Dedifferentiated amniotic fluid mesenchymal stem cell (primary cell): Measurements from ENCODE around the gene TARS3.
"Not testable (repeated sequence)": the region's sequence is repeated elsewhere in the genome, so short reads cannot be mapped to it uniquely, and the experiment has no call there.

Source experiments
- DNase-seq: peaks from one replicate; pipeline ENCODE4 v3.0.0-alpha.2; 2016; ENCODE audit errors: extremely low spot score

The TARS3 gene

GRCh38 chr15:101723874-101724674, at the start of gene TARS3:
Gene TARS3, minus strand, starts transcription at chr15:101724473. Its CDS starts 86 bp downstream, at chr15:101724387.
- peak; percentile 76 for DNase-seq

GRCh38 chr15:101773496-101774100, 49.3 kb upstream of the TARS3 start:
- DNase-seq, result no peak

DNA sequence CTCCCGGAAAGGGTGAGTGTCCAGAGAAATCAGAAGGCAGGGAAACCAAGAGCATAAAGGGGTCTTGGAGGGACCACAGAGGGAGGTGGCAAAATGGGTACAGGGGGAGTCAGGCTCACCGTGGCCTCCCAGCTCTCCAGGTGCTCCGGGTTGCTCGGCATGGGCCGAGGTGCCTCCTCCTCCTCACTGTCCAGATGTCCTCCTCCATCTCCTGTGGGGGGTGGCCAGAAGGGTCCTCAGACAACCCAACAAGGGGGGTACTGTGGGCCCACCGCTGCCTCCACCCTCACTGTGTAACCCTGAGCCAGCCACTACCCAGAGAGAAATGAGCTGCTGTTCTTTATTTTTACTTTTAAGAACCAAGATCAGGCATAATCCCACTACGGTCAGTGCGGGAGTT, 48.6 kb upstream of the TARS3 start:
- no peak for DNase-seq

GRCh38 chr15:101767083-101767640, 42.9 kb upstream of the TARS3 start:
- not testable (repeated sequence) for DNase-seq

DNA sequence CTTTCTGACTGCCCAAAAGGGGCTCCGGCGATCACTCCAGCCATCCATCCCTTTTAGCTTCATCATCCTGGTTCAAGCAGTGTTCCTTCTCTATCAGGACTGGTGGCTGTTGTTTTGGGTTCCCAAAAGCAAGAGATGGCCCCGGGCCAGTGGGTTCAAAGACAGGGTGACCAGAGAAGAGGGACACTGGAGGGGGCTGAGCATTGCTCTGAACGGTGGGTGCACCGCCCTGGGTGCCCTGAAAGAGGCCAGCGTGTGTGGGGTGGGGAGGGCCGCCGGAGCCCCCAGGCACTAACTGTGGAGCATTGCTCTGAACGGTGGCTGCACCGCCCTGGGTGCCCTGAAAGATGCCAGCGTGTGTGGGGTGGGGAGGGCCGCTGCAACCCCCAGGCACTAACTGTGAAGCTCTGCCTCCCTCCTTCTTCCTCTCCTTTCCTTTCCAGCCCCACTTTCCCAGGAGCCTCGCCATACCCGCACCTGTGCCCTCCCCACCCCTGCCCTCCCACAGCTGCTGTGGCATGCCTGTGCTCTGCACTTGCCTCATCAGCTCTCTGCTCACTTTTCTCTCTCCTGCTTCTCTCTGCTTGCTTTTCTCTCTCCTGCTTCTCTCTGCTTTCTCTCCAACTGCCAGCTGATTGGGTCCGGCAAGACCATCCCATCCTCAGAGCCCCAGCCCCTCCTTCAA, 41.6 kb upstream of the TARS3 start:
- no peak for DNase-seq

GRCh38 chr15:101765340-101765671, 41.0 kb upstream of the TARS3 start:
- not testable (repeated sequence) for DNase-seq

DNA sequence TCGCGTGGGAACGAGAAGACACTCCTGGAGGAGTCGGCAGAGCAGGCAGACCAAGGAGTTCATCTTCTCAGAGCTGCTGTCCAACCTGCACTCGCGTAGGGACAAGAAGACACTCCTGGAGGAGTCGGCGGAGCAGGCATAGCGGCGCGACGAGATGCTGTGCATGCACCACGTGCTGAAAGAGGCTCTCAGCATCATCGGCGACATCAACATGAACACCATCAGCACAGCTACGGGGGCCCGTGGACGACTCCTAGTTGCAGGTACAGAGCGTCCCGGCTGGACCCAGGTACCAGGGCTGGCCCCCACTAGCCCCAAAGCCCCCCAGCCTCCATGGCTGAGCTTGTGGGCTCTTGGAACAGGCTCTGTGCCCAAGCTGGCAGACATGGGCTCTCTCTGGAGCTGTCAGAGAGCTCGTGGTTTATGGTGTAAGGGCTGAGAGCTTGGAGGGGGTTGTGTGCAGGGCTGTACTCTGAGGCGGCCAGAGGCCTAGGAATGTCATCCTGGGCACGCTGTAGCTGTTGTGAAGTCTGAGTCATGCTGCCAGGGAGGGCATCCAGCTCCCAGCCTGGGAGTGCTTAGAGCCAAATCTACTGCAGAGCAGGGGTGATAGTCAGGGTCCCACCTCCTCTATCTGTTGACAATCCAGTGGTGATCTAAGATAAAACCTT, 40.5 kb upstream of the TARS3 start:
- DNase-seq, result not testable (repeated sequence)

GRCh38 chr15:101746716-101747082, 22.4 kb upstream of the TARS3 start:
- not testable (repeated sequence) for DNase-seq

GRCh38 chr15:101734837-101735236, 10.6 kb upstream of the TARS3 start:
- not testable (repeated sequence) for DNase-seq

- no peak for DNase-seq
Observed at GRCh38 chr15:101733545-101733944, 9.3 kb upstream of the TARS3 start.

DNA sequence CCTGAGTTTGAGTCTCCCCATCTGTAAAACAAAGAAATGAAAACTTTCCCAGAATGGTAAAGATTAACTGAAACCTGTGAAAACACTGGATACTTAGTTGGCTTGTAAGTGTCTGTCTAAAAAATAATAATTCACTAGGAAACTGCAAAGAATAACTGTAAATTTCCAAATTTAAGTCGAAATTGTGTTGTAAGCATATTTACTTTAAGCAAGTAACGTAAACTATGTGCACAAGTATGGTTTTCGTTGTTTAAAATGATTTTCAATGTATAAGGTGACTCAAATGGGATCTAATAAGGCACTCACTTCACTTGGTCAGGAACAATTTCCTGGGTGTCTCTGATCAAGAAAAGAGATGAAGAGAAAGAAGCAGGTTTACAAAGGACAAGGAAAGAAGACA, 8.5 kb upstream of the TARS3 start:
- no peak for DNase-seq

DNA sequence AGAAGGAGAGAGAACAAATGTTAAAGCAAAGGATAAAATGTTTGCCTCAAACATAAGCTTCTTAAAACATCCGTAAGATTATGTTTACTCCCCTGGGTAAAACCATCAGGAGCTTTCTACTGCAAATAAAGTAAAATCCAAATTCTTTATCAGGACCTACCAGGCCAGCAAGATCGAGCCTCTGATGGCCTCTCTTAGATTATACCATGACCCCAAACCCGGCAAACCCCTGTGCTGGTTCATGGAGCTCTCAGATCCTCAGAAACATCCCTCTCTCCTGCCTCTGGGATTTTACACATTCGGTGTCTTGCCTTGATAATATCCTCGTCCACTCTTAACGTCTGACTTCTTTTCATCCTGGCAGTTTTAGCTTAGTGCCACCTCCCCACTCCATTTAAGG, 7.5 kb upstream of the TARS3 start:
- no peak for DNase-seq

DNA sequence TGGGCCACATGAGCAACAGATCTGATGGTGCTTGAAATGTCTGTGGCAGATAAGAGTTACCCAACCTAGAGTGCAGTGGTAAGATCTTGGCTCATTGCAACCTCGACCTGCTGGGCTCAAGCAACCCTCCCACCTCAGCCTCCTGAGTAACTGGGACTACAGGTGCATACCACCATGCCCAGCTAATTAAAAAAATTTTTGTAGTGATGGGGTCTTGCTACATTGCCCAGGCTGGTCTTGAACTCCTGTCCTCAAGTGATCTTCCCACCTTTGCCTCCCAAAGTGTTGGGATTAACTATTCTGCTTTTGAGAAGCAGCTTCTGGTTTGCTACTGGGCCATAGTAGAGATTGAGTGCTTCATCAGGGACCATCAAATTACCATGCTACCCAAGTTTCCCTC, 2.9 kb upstream of the TARS3 start:
- DNase-seq, result no peak

DNA sequence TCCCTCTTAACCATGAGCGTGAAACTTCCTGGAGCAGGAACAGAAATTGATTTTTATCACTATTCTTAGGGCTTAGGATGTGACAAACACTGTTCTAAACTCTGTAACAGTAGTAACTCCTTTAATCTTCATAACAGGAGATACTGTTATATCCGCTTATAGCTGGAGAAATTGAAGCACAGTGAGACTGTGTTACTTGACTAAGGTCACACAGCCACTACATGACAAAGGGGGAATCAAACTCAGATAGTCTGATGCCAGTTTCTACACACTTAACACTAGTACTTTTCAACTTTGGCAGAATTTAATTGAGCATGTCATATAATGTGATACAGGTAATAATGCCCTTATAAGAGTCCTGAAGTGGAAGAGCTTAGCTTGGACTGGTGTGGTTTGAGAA, 800 bp upstream of the TARS3 start:
- DNase-seq, result no peak

GRCh38 chr15:101724675-101725005, 367 bp upstream of the TARS3 start:
- no peak for DNase-seq

- no peak for DNase-seq
Observed at GRCh38 chr15:101723171-101723873, 951 bp downstream of the TARS3 start.

DNA sequence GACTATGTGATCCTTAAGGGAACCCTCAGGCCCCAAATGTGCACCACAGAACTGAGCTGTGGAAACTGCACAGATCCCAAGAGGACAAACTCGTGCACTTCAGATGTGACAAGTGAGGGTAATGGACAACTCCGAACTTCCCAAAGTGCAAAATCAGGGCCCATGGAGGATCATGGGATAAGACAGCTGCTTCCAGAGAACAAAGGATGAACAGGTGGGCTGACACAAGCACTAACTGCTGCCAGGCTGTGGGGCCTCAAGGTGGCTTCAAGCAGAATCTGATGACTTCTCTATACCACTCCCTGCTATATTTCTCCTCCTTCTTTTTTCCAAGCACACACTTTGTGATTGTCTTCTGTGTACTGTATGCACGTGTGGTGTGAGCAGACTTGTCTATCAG, 5.4 kb downstream of the TARS3 start:
- DNase-seq, result no peak

DNA sequence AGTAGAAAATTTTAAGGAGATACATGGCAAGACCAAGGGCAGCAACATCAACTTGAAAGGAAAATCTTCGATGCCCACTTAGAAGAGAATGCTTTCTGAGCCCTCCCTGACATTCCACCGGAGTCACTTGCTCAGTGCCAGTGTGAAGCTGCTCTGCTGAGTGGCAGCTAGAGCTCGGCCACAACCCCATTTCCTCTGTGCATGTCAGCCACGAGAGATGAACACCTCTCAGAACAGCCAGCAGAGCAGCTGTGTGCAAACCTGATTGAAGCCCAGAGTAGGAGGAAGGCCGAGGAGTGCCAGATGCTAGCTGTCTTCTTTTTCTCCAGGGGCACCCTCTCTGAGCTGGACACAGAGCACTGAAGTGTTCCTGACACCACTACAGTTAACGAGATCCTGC, 12.2 kb downstream of the TARS3 start:
- no peak for DNase-seq

DNA sequence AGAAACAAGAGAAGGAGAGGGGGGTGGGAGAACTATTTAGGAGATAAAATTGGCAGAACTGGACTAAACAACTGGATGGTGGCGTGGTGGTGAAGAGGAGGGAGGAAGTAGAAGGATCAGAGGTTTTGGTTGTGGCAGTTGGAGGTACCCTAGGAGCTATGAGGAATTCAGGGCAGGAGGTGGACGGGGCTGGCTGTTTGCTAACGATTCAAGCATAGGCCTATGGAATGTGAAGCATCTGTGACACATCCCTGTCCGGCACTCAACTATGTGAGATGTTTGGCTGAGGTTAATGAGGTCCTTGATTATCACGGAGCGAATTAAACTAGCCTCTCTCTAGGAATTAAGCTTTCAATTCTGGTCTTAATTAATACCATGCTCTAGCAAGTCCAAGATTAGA, 13.5 kb downstream of the TARS3 start:
- DNase-seq, result peak; percentile 17

DNA sequence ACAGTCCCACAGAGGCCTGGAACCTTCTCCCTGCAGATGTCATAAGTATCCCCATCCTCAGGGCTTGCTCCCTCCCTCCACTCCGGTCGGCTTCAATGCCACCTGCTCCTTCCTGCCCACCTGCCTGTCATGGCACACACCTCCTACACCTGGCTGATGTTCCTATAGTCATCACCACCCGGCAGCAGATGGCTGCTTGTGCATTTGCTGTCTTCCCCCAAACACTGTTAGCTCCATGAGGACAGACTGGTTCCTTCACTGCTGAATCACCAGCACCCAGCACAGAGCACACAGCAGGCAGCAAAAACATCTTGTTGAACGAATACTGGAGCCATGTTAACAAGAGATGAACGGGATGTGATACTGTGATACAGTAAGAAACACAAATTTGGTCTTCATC, 14.8 kb downstream of the TARS3 start:
- DNase-seq, result no peak

DNA sequence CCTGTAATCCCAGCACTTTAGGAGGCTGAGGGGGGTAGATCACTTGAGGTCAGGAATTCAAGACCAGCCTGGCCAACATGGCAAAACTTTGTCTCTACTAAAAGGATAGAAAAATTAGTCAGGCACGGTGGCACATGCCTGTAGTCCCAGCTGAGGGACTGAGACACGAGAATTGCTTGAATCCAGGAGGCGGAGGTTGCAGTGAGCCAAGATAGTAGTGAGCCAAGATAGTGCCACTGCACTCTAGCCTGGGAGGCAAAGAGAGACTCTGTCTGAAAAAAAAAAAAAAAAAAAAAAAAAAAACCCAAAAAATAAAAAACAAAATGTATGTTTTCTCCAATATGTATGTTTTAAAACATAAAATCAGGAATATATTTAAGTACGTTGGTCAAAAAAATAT, 16.3 kb downstream of the TARS3 start:
- DNase-seq, result no peak

GRCh38 chr15:101702077-101702476, 22.2 kb downstream of the TARS3 start:
- no peak for DNase-seq
